Endothelial cell (in vitro differentiated cells): ENCODE data around the gene CHD1. TPM values are rescaled to one million over a fixed set of nuclear protein-coding genes. Genes with fewer than 3 reads are reported as not detected.

Experiments used
- DNase-seq: peaks from one replicate; pipeline ENCODE4 v3.0.0; 2021; ENCODE audit warnings: low spot score
- H3K27ac Mint-ChIP-seq: one replicate; pipeline ENCODE4 v1.8.0; 2021; ENCODE audit warnings: mixed read lengths, inconsistent platforms; ENCODE audit not compliant: unreplicated experiment
- H3K27me3 Mint-ChIP-seq: one replicate; pipeline ENCODE4 v1.8.0; 2021; ENCODE audit warnings: mild to moderate bottlenecking, moderate library complexity, mixed read lengths, inconsistent platforms; ENCODE audit not compliant: unreplicated experiment
- H3K36me3 Mint-ChIP-seq: one replicate; pipeline ENCODE4 v1.8.0; 2021; ENCODE audit warnings: mild to moderate bottlenecking, low read depth, mixed read lengths, inconsistent platforms; ENCODE audit not compliant: unreplicated experiment
- H3K4me1 Mint-ChIP-seq: one replicate; pipeline ENCODE4 v1.8.0; 2021; ENCODE audit warnings: mild to moderate bottlenecking, mixed read lengths, inconsistent platforms; ENCODE audit not compliant: unreplicated experiment
- H3K4me3 Mint-ChIP-seq: one replicate; pipeline ENCODE4 v1.8.0; 2021; ENCODE audit warnings: mild to moderate bottlenecking, mixed read lengths, inconsistent platforms; ENCODE audit not compliant: unreplicated experiment
- H3K9me3 Mint-ChIP-seq: one replicate; pipeline ENCODE4 v1.8.0; 2021; ENCODE audit warnings: mixed read lengths, inconsistent platforms; ENCODE audit not compliant: unreplicated experiment
- CTCF ChIP-seq: fragments of 200-600 bp; sonication (generic); IDR thresholded peaks from one replicate; pipeline ENCODE4 v1.5.0; 2021; ENCODE audit warnings: antibody characterized with exemption; ENCODE audit not compliant: unreplicated experiment
- total RNA-seq: library from RNA; stranded (reverse); fragmentation: NEBNext Ultra II Directional; extraction: Animal tissue kit (Norgen Biotek cat#: 25700); gene quantifications from one replicate; pipeline ENCODE4 v1.2.1, GENCODE V29; 2021; ENCODE audit not compliant: unreplicated experiment

The CHD1 gene
- total RNA-seq, 1 donor from 2014 or later = 50.5 TPM

GRCh38 chr5:98836175-98836574 lies 92.6 kb downstream of the CHD1 start:
- Mint-ChIP-seq H3K9me3 (no peaks in the 10 kb centered on the region), H3K27me3 (no peaks in the 10 kb centered on the region), H3K36me3 (no peaks in the 10 kb centered on the region), H3K4me1 (peaks cover 3% of the 10 kb centered on the region), H3K27ac (no peak overlapping the region), H3K4me3 (no peak overlapping the region)
- DNase-seq = no peak
- TF ChIP-seq CTCF = no peak

DNA sequence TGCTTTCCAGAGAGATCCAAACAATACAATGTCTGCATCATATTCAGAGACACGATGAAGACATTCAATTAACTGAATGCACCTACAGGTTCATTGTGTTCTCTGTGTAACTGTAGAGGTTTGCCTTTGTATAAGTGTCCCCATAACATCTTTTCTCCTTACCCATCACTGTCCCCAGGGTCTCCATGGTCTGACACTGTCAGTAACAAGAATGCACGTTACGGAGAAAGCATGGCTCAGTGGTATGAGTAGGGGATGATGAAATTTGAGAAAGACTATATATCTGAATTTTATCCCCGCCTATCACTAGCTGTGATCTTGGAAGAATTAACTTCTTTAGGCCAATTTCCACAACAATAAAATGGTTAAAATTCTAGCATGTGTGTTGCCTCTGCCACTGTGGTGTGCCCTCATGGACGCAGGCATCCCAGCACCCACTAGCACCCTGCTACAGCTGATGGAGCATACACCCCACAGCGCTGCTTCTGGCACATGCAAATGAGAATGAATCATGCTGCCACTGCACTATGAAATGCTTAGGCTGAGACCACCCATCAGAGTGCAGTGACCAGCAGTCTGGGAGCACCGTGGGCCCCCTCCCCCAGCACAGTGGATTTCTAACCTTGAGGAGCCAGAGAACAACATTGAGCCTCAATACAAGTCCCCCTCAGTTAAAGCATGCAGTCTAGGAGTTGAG lies 101.1 kb downstream of the CHD1 start:
- Mint-ChIP-seq H3K9me3 (no peaks in the 10 kb centered on the region), H3K27ac (no peak overlapping the region)

DNA sequence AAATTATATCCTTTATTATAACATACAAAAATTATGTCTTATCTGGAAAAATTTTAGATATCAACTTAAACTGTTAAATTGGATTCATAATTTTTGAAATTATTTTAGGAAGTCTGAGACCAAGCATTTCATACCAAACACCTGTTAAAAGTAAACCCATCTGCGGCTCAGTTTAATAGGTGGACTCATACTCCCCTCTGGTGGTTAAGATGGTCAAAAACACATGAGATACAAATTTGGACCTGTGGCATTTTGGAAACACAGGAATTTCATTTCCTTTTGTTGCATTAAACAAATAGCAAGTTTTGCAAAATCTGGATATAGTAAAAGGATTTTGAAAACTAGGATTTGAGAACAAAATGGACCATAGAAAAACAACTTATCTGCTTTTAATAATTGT lies 101.6 kb downstream of the CHD1 start:
- no peaks in the 10 kb centered on the region for H3K9me3 Mint-ChIP-seq
- no peak for TF ChIP-seq CTCF
- no peaks in the 10 kb centered on the region for H3K4me1 Mint-ChIP-seq
- no peak overlapping the region for H3K27ac Mint-ChIP-seq
- H3K36me3 Mint-ChIP-seq = no peaks in the 10 kb centered on the region
- H3K27me3 Mint-ChIP-seq = peaks cover 3% of the 10 kb centered on the region
- peak; percentile 17 for DNase-seq
- no peak overlapping the region for H3K4me3 Mint-ChIP-seq

More for the DNA sequence above, 101.1 kb downstream of the CHD1 start:
- no peak for TF ChIP-seq CTCF
- no peak for DNase-seq
- H3K4me1 Mint-ChIP-seq = no peaks in the 10 kb centered on the region
- peaks cover 3% of the 10 kb centered on the region for H3K27me3 Mint-ChIP-seq
- H3K36me3 Mint-ChIP-seq = no peaks in the 10 kb centered on the region
- no peak overlapping the region for H3K4me3 Mint-ChIP-seq

DNA sequence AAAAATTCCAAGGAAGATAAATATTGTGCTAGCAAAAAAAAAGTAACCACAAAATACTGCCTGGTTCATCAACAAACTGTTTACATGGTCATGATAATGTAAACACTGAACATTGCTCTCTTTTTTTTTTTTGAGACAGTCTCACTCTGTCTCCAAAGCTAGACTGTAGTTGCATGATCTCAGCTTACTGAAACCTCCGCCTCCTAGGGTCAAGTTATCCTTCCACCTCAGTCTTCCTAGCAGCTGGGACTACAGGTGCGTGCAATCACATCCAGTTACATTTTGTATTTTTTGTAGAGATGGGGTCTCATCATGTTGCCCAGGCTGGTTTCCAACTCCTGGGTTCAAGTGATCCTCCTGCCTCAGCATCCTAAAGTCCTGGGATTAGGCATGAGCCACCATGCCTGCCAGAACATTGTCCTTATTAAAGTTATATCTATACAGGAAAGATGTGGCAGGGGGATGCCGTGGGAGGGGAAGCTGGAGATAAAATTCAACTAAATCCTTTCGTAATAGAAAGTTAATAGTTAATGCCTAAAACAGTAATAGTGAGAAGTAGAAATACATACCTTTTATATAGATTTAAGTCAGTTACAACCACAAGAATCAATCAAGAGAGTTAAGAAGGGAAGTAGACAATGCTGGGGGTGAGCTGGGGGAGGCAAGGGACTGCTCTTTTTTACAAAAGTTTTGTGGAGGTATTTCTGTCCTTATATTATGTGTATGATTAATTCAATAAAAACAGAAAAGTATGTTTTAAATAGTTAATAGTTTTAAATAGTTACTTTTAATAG lies 103.0 kb downstream of the CHD1 start:
- Mint-ChIP-seq H3K27me3 (peaks cover 3% of the 10 kb centered on the region), H3K4me3 (no peak overlapping the region), H3K4me1 (no peaks in the 10 kb centered on the region), H3K36me3 (no peaks in the 10 kb centered on the region), H3K9me3 (no peaks in the 10 kb centered on the region), H3K27ac (no peak overlapping the region)
- no peak for TF ChIP-seq CTCF
- DNase-seq = no peak

DNA sequence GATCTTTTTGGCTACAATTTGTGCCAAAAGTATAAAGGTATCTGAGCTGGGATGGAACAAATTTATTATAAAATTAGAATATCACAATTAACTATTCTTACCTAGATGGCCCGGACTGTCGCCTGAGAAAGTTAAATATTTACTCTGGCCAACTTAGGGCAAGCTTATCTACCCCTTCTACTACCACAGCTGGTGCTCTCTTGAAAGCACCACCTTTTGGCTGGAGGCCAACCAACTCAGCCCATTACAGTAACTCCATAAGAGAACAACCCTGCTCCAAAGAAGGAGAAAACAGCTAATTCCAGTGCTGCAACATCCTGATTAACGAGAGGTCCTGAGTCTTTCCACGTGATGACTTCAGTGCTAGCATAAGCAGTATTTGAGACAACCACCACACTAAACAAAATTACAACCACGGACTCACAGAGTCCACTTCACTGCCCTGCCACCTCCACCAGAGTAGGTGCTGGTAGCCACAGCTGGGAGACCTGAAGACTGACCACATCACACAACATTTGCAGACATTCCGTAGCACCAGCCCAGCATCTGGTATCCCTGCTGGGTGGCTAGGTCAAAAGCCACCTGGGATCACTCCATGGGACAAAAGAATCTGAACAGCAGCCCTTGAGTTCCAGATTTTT lies 112.1 kb downstream of the CHD1 start:
- no peak overlapping the region for H3K27ac Mint-ChIP-seq
- no peak for DNase-seq
- no peaks in the 10 kb centered on the region for H3K36me3 Mint-ChIP-seq
- no peak overlapping the region for H3K4me3 Mint-ChIP-seq
- H3K4me1 Mint-ChIP-seq = no peaks in the 10 kb centered on the region
- no peak for TF ChIP-seq CTCF
- H3K9me3 Mint-ChIP-seq = no peaks in the 10 kb centered on the region
- no peaks in the 10 kb centered on the region for H3K27me3 Mint-ChIP-seq
